Astrocyte of the spinal cord (primary cell): ENCODE data around the gene ECHS1.
"Not testable (repeated sequence)": the region's sequence is repeated elsewhere in the genome, so short reads cannot be mapped to it uniquely, and the experiment has no call there.

ENCODE experiments used
- DNase-seq: peaks from one replicate; pipeline ENCODE4 v3.0.0; 2011; ENCODE audit warnings: low read depth, low spot score
- H3K4me3 ChIP-seq: 2 replicates; pipeline ENCODE4 v1.5.1; 2011; ENCODE audit warnings: low read depth, mild to moderate bottlenecking, low read length, moderate library complexity
- in situ Hi-C: cut with HindIII; loops from 2 replicates; pipeline ENCODE4 v1.10.0; 2017; ENCODE audit warnings: low sequenced_read_pairs
- TF ChIP-seq, protein P1 (sequence below): IDR thresholded peaks from 2 replicates; pipeline ENCODE4 v1.5.1; 2012; ENCODE audit warnings: low read depth, mild to moderate bottlenecking, low read length, inconsistent platforms

The ECHS1 gene

DNA sequence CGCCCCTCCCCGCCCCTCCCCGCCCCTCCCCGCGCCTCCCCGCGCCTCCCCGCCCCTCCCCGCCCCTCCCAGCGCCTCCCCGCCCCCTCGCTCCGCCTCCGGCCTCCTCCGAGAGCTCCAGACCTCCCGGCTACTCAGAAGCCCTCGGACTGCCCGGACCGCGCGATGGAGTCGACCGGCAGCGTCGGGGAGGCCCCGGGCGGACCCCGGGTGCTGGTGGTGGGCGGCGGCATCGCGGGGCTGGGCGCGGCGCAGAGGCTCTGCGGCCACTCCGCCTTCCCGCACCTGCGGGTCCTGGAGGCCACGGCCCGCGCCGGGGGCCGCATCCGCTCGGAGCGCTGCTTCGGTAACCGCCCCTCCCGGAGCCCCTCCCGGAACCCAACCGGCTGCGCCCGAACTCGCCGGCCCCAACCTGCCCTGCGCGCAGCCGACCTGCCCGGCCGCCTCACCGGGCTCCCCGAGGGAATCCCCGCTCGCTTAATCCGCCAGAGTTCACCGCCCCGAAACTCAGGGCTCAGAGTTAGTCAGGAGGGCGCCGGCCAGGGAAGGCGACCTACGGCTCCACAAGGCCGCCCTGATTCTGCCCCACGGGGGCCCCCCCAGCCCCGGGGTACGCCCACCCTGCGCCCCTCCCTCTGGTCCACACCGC lies 6.1 kb upstream of the ECHS1 start, which contains the start of gene PAOX:
TSS of gene PAOX (plus strand) at position 111 of the 649 bp plus-strand sequence. CDS start at position 166, 55 bp downstream.
- TF ChIP-seq, protein P1, sequence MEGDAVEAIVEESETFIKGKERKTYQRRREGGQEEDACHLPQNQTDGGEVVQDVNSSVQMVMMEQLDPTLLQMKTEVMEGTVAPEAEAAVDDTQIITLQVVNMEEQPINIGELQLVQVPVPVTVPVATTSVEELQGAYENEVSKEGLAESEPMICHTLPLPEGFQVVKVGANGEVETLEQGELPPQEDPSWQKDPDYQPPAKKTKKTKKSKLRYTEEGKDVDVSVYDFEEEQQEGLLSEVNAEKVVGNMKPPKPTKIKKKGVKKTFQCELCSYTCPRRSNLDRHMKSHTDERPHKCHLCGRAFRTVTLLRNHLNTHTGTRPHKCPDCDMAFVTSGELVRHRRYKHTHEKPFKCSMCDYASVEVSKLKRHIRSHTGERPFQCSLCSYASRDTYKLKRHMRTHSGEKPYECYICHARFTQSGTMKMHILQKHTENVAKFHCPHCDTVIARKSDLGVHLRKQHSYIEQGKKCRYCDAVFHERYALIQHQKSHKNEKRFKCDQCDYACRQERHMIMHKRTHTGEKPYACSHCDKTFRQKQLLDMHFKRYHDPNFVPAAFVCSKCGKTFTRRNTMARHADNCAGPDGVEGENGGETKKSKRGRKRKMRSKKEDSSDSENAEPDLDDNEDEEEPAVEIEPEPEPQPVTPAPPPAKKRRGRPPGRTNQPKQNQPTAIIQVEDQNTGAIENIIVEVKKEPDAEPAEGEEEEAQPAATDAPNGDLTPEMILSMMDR: no peak

GRCh38 chr10:133378251-133379096 lies 5.3 kb upstream of the ECHS1 start:
- in situ Hi-C loops: no loop called here
- TF ChIP-seq, protein P1: no peak
- DNase-seq: peak; percentile 41
- H3K4me3 ChIP-seq: peak overlapping the region; percentile 63

More for the DNA sequence above, 6.1 kb upstream of the ECHS1 start, which contains the start of gene PAOX:
- peak within 1 kb of the TSS; percentile 63 for H3K4me3 ChIP-seq
- peak; percentile 50 for DNase-seq
- in situ Hi-C loops: no loop called here

DNA sequence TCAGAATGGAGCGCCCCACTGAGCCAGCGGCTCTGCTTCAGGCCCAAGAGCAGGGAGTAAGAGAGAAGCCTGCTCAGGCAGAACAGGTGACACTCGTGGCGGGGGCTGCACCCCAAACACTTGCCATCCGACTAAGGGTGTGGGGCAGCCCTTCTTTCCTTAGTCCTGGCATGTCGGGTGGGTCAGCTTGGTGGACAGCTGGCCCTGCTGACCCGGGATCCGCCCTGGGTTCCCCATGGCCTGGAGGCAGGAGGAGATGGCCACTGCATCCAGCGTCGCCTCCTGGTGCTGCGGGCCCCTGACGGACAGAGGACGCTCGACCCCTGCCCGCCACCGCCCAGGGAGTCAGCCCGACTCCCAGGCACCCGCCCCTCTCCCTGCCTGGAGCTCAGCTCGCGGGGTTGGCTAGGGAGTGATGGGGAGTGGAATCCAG lies 4.7 kb upstream of the ECHS1 start:
- peak overlapping the region; percentile 63 for H3K4me3 ChIP-seq
- in situ Hi-C loops: no loop called here
- TF ChIP-seq, protein P1: no peak
- no peak for DNase-seq

GRCh38 chr10:133377025-133377817 lies 4.1 kb upstream of the ECHS1 start:
- in situ Hi-C loops: no loop called here
- DNase-seq: no peak
- H3K4me3 ChIP-seq: no peak overlapping the region
- TF ChIP-seq, protein P1: no peak

GRCh38 chr10:133376183-133376582 lies 3.0 kb upstream of the ECHS1 start:
- H3K4me3 ChIP-seq, DNase-seq, in situ Hi-C loops: not testable (repeated sequence)

DNA sequence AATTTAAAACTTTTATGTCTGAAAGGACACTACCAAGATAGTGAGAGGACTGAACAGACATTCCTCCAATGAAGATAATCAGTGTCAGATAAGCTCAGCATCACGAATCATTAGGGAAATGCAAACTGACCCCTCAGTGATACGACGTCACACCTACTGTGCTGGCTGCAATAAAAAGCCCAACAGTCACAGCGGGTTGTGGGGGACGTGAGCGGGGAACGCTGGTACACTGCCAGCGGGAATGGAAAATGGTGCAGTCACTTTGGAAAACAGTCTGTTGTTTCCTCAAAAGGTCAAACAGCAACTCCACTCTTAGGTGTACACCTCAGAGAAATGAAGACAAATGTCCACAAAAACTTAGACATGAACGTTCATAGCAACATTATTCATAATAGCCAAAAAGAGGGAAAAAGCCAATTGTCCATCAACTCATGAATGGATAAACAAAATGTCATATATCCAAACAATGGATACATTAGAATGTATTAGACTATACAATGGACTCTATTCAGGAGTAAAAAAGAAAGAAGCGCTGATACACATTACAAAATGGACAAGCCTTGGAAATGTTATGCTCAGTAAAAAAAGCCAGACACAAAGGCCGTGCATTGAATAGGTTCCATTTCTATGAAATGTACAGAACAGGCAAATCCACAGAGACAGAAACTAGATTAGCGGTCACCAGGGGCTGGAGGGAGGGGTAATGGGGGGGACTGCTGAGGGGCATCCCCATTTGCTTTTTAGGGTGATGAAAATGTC lies 2.4 kb upstream of the ECHS1 start:
- H3K4me3 ChIP-seq: no peak overlapping the region
- no peak for DNase-seq
- in situ Hi-C loops: no loop called here
- TF ChIP-seq, protein P1: no peak
